ENCODE measurements around the gene DAZAP1. TPM values are rescaled to one million over a fixed set of nuclear protein-coding genes. Genes with fewer than 3 reads are reported as not detected.

The DAZAP1 gene
- total RNA-seq, 2 donors from 2014 or later = 32.6 to 47.5 TPM

DNA sequence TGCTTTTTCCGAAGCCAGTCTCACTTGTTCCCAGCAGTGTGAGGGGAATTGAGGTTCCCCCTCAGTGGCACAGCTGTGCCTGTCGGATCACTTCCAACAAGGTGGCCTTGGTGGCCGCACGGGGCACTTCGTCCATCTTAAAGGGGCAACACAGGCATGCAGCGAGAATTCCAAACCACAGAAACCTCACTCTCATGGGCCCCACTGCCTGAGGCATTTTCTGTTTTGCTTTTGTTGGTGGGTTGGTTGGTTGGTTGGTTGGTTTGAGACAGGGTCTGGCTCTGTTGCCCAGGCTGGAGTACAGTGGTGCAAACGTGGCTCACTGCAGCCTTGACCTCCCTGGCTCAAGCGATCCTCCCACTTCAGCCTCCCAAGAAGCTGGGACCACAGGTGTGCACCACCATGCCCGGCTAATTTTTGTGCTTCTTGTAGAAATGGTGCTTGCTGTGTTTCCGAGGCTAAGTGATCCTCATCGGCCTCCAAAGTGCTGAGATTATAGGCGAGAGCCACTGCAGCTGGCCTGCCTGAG is 27.4 kb upstream of the DAZAP1 start:
- Histone ChIP-seq H3K36me3 (peaks cover 17% of the 10 kb centered on the region), H3K4me1 (peaks cover 0 to 23% of the 10 kb centered on the region in 2 donors), H3K4me3 (no peak overlapping the region), H3K9me3 (no peaks in the 10 kb centered on the region), H3K27ac (no peak overlapping the region), H3K27me3 (no peaks in the 10 kb centered on the region)
- DNase-seq (ENCODE audit: low spot score) = no peak
- TF ChIP-seq, protein P1, sequence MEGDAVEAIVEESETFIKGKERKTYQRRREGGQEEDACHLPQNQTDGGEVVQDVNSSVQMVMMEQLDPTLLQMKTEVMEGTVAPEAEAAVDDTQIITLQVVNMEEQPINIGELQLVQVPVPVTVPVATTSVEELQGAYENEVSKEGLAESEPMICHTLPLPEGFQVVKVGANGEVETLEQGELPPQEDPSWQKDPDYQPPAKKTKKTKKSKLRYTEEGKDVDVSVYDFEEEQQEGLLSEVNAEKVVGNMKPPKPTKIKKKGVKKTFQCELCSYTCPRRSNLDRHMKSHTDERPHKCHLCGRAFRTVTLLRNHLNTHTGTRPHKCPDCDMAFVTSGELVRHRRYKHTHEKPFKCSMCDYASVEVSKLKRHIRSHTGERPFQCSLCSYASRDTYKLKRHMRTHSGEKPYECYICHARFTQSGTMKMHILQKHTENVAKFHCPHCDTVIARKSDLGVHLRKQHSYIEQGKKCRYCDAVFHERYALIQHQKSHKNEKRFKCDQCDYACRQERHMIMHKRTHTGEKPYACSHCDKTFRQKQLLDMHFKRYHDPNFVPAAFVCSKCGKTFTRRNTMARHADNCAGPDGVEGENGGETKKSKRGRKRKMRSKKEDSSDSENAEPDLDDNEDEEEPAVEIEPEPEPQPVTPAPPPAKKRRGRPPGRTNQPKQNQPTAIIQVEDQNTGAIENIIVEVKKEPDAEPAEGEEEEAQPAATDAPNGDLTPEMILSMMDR (IDR thresholded peaks at IDR 0.05) = no peak

DNA sequence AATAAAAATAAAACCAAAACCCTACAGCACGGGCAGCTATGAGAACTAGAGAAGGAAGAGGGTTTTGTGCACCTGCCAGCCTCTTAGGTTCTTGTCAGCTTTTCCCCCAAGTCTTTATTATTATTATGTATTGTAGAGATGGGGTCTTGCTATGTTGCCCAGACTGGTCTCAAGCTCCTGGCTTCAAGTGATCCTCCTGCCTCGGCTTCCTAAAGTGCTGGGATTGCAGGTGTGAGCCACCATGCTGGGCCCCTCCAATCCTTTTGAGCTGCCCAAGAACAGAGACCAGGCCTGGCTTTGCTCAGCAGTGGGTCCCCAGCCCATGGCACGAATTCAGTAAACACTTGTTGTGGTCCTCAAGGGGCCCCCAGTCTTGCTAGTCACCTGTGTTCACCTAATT is 25.1 kb upstream of the DAZAP1 start:
- Histone ChIP-seq H3K27me3 (no peaks in the 10 kb centered on the region), H3K27ac (peak overlapping the region in 1 of 2 donors; percentile 97), H3K9me3 (no peaks in the 10 kb centered on the region), H3K4me1 (peaks cover 0 to 45% of the 10 kb centered on the region in 2 donors), H3K36me3 (peaks cover 8% of the 10 kb centered on the region), H3K4me3 (no peak overlapping the region)
- DNase-seq (ENCODE audit: low spot score) = no peak
- TF ChIP-seq, protein P1 (IDR thresholded peaks at IDR 0.05) = no peak

DNA sequence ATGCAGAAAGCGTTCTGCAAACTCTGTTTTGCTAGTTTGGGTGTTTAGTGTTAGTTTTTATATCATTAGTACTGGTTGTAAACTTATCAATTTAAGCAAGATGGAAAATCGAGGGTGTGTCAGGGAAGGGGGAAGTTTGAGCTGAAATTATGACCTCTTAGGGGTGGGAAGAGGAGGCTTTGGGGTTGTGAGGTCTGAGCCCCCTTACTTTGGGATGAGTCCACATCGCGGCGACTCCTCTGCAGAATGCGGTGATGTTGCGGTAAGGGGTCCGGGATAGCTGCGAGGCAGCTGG is 24.4 kb upstream of the DAZAP1 start:
- peak overlapping the region in 1 of 2 donors; percentile 97 for H3K27ac ChIP-seq
- H3K27me3 ChIP-seq = no peaks in the 10 kb centered on the region
- H3K36me3 ChIP-seq = peaks cover under 1% of the 10 kb centered on the region
- H3K4me1 ChIP-seq = peaks cover 0 to 52% of the 10 kb centered on the region in 2 donors
- peak overlapping the region in 1 of 2 donors; percentile 100 for H3K4me3 ChIP-seq
- TF ChIP-seq, protein P1 (IDR thresholded peaks at IDR 0.05) = no peak
- H3K9me3 ChIP-seq = no peaks in the 10 kb centered on the region
- DNase-seq (ENCODE audit: low spot score) = no peak

DNA sequence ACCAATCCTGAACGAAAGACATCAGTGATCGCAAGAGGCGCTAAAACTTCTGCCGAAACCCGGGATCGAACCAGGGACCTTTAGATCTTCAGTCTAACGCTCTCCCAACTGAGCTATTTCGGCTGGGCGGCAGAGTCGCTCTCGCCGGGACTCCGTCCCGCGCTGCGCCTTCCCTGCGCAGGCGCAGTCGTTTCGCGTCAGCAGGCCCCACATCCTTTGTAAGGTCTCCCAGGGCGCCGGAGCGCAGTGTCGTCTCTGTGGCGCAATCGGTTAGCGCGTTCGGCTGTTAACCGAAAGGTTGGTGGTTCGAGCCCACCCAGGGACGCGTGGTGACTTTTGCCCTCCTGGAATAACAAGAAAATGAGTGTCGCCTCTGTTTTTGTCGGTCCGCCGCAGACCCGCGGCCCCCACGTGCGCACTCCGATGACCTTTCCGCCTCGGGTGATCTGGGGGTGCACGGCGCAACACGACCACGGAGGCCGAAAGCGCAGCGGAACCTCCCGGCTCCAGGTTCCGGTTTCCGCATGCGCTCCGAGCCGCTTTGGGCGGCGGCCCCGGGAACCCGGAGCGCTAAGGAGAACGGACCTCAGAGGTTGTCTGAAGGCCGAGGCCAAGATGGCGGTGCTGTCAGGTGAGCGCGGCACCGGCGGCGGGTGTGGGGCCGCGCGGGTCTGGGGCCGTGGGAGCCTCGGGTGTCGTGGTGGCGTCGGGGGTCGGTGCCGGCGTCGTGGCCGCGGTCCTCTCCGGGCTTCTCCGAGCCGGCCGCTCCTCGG is 23.9 kb upstream of the DAZAP1 start, which contains the start of gene NDUFS7:
NDUFS7 (plus strand) TSS at position 596 of the 773 bp plus-strand sequence; CDS start at position 616, 20 bp downstream.
- peak within 1 kb of the TSS; percentile 90 to 100 for H3K4me3 ChIP-seq
- peak; percentile 93 for DNase-seq (ENCODE audit: low spot score)
- peak within 1 kb of the TSS; percentile 96 to 97 for H3K27ac ChIP-seq
- H3K4me1 ChIP-seq = peaks cover 0 to 57% of the 10 kb centered on the region in 2 donors
- TF ChIP-seq, protein P1 (IDR thresholded peaks at IDR 0.05) = peak in 1 of 2 donors; percentile 4
- H3K36me3 ChIP-seq = peaks cover 2% of the 10 kb centered on the region
- no peaks in the 10 kb centered on the region for H3K27me3 ChIP-seq
- H3K9me3 ChIP-seq = no peaks in the 10 kb centered on the region

DNA sequence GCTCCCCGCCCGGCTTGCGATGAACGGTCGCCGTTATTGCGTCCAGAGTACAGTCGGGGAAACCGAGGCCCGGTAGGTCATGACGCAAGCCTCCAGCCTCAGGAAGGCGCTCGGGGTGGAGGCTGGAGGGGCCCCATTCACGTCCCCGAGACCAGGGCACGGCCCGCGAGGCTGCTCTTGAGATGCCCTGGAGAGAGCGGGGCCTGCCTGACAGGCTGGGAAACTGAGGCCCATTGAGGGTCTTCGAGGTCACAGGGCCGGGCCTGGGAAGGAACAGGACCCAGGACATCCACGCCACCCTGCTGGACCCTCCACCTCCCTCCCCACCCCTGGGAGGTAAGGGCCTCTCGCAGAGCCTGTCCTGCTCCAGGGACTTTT is 23.3 kb upstream of the DAZAP1 start:
- H3K9me3 ChIP-seq = no peaks in the 10 kb centered on the region
- peaks cover 8% of the 10 kb centered on the region for H3K36me3 ChIP-seq
- H3K4me1 ChIP-seq = peaks cover 0 to 62% of the 10 kb centered on the region in 2 donors
- no peaks in the 10 kb centered on the region for H3K27me3 ChIP-seq
- DNase-seq (ENCODE audit: low spot score) = no peak
- H3K4me3 ChIP-seq = peak overlapping the region; percentile 90 to 100
- TF ChIP-seq, protein P1 (IDR thresholded peaks at IDR 0.05) = no peak
- peak overlapping the region; percentile 96 to 97 for H3K27ac ChIP-seq
